DMS 273 (cell line): Measurements from ENCODE around the gene NR1H3.
"Not testable (repeated sequence)": the region's sequence is repeated elsewhere in the genome, so short reads cannot be mapped to it uniquely, and the experiment has no call there.

ENCODE experiments used
- DNase-seq: peaks from one replicate; lab custom pipeline; 2025; ENCODE audit not compliant: unreplicated experiment; lab: John Stamatoyannopoulos, UW

Gene NR1H3

GRCh38 chr11:47302853-47303252, 45.1 kb downstream of the NR1H3 start:
- DNase-seq: no peak

- DNase-seq: peak; percentile 74
Measured at GRCh38 chr11:47305734-47306483, 48.1 kb downstream of the NR1H3 start.

GRCh38 chr11:47306484-47306844, 48.7 kb downstream of the NR1H3 start:
- peak; percentile 74 for DNase-seq

- DNase-seq: no peak
Measured at GRCh38 chr11:47308050-47308823, 50.4 kb downstream of the NR1H3 start.

GRCh38 chr11:47314992-47315391, 57.2 kb downstream of the NR1H3 start:
- no peak for DNase-seq

GRCh38 chr11:47316501-47316900, 58.7 kb downstream of the NR1H3 start:
- DNase-seq: not testable (repeated sequence)

- no peak for DNase-seq
Measured at GRCh38 chr11:47317064-47317828, 59.5 kb downstream of the NR1H3 start.

GRCh38 chr11:47318166-47318565, 60.4 kb downstream of the NR1H3 start:
- DNase-seq: no peak
